Activated gamma-delta T cell treated with Interleukin-2 at 50 U/mL for 16 hours (primary cell): ENCODE results near the gene CASP8.

ENCODE experiments used
- DNase-seq: peaks from one replicate; pipeline ENCODE4 v3.0.0-alpha.2; 2020

Gene CASP8

DNA sequence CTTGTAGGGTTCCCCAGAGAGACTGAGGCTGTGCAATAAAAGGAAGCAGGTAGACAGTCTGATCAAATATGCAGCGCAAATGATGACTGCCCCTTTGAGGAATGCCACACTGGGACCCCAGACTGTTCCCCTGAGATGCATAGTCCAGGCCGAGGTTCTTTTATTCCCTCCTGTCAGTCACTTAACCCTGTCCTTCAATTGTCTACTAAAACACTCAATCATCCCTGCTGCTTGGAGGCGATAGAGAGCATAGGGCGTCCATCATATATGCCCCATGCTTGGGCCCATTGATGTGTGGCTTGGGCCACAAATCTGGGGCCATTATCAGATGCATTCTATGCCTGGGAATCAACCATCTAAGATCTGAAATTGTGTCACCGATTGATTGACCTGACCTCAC lies 15.5 kb upstream of the CASP8 start:
- no peak for DNase-seq

GRCh38 chr2:201246280-201246679 lies 14.1 kb upstream of the CASP8 start:
- DNase-seq: no peak

DNA sequence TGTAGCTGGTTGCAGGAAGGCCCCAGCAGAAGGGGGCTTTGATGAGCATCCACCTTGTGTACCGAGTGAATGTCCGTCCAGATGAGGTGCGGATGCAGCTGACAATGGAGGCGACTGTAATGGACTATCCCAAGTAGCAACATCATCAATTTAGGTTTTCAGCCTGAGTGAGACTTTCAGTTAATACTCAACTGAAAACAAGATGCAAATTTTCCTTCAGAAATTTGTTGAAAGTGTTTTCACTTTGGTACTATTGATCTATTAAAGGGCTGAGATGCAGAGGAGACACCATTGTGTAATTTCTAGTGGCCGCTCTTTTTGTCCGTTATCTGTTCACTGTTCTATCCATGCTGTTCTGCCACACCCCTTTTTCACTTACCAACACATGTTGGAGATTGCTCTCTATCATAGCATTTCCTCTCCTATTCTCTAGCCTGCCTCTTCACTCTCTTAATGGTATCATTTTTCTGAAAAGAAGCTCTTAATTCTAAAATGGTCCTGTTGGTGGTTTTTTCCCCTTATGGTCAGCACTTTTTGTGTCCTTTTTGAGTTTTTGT lies 12.0 kb upstream of the CASP8 start:
- no peak for DNase-seq

GRCh38 chr2:201249889-201250288 lies 10.4 kb upstream of the CASP8 start:
- no peak for DNase-seq

- no peak for DNase-seq
These were observed 9.6 kb upstream of the CASP8 start for GRCh38 chr2:201250741-201251140.

DNA sequence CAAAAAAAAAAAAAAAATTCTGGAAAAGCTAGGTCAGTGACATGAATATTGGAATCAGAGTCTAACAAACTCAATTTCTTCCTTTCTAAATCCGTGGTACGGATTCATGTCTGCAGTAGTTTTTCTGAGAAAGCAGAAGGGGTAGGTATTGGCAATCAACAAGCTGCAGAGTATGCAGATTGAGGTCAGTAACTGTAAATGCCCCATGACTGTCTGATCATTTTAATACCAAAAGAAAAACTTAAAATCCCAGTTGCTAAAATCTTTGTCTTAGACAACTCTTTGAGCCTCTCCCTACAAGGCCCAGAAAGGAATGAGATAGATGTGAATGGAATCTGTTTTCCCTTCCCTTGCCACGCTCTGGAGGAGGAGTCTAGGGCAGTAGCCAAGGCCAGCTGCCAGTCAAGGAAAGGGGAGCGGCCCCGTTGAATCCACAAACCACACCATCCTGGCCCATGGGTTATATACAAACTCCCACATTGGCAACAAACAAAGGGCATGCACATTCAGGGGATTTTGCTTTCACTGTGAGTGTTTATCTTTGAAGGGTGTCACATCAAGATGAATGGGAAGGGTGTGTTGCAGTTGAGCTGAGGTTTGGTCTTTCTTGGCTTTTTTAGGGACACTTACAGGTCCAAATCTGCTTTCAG lies 6.1 kb upstream of the CASP8 start:
- no peak for DNase-seq

DNA sequence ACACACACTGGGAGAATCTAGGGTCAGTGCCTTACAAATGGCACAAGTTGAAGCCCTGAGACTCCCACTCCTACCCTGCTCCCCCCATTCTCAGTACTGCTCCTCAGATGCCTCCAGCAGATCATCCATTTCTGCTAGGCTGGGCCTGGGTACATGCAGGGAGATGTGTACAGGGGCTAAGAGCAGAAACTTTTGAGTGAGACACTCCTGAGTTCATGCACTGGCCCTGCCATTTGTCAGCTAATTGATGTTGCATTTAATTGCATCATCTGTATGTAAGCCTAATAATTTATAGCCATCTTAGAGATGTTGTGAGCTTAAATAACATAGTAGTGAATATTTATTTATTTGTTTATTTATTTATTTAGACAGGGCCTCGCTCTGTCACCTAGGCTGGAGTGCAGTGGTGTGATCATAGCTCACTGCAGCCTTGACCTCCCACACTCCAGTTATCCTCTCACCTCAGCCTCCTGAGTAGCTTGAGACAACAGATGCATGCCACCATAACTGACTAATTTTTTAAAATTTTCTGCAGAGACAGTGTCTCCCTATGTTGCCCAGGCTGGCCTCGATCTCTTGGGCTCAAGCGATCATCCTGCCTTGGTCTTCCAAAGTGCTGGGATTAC lies 4.8 kb upstream of the CASP8 start:
- no peak for DNase-seq

- no peak for DNase-seq
These were observed 4.3 kb upstream of the CASP8 start for GRCh38 chr2:201256082-201256481.

GRCh38 chr2:201257381-201257955 lies 2.9 kb upstream of the CASP8 start:
- peak; percentile 49 for DNase-seq

GRCh38 chr2:201257956-201258665 lies 2.2 kb upstream of the CASP8 start:
- peak; percentile 97 for DNase-seq

- no peak for DNase-seq
These were observed 1.4 kb upstream of the CASP8 start for GRCh38 chr2:201258666-201259615.

GRCh38 chr2:201261471-201261870 lies 1.1 kb downstream of the CASP8 start:
- DNase-seq: peak; percentile 71

DNA sequence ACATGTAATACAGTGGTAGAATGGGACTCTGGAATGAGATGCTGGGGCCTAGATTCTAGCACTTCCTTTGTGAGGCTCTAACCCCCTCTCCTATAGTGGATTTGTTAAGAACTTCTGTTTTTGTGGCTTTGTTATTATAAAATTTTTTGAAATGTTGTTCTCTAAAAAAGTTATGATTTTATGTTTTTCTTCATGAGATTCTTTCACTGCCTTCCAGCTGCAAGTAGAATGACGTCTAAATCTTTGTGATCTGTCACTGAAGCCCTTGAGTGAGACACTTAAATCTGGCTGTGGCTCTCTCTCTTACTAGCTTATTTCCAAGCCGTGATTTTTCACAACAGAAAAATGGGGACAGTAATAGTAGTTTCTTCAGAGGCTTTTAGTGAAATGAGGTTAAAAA lies 1.6 kb downstream of the CASP8 start:
- no peak for DNase-seq

- no peak for DNase-seq
These were observed 2.4 kb downstream of the CASP8 start for GRCh38 chr2:201262718-201263117.

DNA sequence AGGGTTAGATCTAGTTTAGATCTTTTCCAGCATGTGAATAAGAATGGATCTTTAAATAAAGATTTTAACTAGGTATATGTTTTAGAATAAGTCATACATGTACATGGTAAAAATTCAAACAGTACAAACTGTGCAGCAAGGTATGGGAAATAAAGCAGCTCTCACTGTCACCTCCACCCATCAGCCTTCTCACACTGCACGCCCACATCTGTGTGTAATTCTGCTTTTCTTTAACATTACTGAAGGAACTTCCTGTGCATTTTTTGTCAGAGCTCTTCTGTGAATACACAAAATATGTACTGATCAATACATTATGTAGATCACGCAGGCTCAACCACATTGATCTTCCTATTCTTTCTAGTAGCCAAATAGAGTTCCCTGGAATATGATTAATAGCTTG lies 3.4 kb downstream of the CASP8 start:
- DNase-seq: no peak

- DNase-seq: no peak
These were observed 4.3 kb downstream of the CASP8 start for GRCh38 chr2:201264472-201265173.

GRCh38 chr2:201266629-201267028 lies 6.3 kb downstream of the CASP8 start:
- DNase-seq: no peak

- DNase-seq: no peak
These were observed 7.1 kb downstream of the CASP8 start for GRCh38 chr2:201267278-201268030.

GRCh38 chr2:201269764-201270163 lies 9.4 kb downstream of the CASP8 start:
- no peak for DNase-seq

DNA sequence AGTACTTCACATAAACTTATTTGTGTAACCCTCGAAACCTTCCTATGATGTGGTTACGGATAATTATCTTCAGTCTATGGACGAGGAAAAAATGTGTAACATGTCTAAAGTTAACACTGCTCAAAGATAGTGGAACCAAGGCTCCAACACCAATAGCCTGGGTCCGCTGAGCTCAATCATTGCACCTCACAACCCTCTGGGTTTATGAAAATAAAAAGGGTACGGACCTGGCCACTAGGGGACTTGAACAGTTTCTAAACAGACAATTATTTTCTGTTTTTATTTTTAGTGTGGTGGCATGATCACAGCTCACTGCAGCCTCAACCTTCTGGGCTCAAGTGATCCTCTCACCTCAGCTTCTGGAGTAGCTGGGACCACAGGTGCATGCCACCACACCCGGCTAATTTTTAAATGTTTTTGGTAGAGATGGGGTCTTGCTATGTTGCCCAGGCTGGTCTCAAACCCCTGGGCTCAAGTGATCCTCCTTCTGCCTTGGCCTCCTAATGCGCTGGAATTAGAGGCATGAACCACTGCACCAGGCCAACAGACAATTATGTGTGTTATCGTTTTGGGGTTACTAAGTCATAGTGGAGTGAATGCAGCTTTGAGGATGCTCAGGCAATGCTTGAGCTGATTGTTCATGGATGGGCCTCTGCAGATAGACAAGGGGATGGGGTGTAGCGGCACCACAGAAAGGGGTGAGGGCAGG lies 10.1 kb downstream of the CASP8 start:
- no peak for DNase-seq
